Epithelial cell of prostate (primary cell): ENCODE results near the gene B4GALT6.

ENCODE experiments used
- DNase-seq: peaks from one replicate; pipeline ENCODE4 v3.0.0-alpha.2; 2011; ENCODE audit warnings: low read depth, low spot score
- H3K27ac ChIP-seq: fragments of 450-650 bp; 2 replicates; pipeline ENCODE4 v1.5.1; 2017; ENCODE audit warnings: mild to moderate bottlenecking

The B4GALT6 gene

DNA sequence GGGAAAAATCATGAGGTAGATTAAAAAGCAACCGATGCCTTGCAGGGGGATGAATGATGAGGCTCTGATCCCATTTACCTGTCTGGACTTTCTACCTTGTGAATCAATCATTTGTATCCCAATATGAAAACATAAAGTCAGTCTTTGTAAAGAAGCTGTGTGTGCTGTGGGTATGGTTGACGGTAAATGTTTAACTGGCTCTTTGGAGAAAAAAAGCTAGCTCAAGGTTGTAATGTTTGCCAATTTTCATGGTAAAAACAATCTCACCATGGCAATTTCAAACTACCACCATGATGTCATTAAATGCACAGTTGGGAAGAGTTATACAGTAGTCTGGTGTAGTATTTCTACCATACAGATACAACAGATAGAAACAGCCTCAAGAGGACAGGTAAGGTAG is 78.1 kb downstream of the B4GALT6 start:
- no peak for DNase-seq
- no peak overlapping the region for H3K27ac ChIP-seq

DNA sequence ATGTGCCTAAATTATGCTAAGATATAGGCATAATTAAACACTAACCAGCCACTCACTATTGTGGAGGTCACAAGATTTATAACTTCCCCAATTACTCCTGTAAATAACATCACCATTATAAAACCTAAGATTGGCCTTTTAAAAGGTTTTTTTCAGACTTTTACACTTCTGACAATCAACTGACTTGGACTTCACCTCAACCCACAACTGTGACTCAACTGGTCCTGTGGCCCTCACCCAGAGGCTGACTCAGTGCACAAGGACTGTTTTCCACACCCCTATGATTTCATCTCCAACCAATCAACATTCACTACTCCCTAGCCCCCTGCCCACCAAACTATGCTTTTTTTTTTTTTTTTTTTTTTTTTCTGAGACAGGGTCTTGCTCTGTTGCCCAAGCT is 81.1 kb downstream of the B4GALT6 start:
- DNase-seq, result no peak
- no peak overlapping the region for H3K27ac ChIP-seq

- DNase-seq, result no peak
Measured at GRCh38 chr18:31598021-31598805, 86.2 kb downstream of the B4GALT6 start.

DNA sequence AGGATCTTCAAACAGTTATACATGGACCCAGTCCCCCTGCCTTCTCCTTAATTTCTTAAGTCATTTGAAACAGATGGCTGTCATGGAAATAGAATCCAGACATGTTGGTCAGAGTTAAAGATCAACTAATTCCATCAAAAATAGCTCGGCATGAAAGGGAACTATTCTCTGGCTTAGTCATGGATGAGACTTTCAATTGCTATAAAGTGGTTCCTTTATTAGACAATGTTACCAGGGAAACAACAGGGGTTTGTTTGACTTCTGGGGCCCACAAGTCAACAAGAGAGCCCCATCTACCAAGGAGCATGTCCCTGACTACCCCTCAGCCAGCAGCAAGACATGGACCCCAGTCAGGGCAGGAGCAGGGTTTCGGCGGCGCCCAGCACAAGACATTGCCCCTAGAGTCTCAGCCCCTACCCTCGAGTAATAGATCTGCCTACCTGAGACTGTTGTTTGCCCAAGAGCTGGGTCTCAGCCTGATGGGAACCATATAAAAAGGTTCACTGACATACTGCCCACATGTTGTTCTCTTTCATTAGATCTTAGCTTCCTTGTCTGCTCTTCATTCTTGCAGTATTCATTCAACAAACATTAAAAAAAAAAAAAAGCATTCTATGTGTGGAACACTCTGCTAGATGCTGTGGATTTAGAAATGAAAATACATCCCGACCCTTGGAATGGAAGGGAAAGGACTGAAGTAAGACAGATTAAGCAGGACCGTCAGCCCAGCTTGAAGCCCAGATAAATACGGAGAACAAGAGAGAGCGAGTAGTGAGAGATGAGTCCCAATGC is 88.1 kb downstream of the B4GALT6 start:
- H3K27ac ChIP-seq, result no peak overlapping the region
- DNase-seq, result no peak

More at GRCh38 chr18:31598021-31598805, 86.2 kb downstream of the B4GALT6 start:
- H3K27ac ChIP-seq, result no peak overlapping the region

- no peak for DNase-seq
- no peak overlapping the region for H3K27ac ChIP-seq
Measured at GRCh38 chr18:31595121-31595771, 89.1 kb downstream of the B4GALT6 start.

- no peak overlapping the region for H3K27ac ChIP-seq
- no peak for DNase-seq
Measured at GRCh38 chr18:31592506-31593157, 91.7 kb downstream of the B4GALT6 start.

- H3K27ac ChIP-seq, result no peak within 1 kb of the TSS
- no peak for DNase-seq
Measured at GRCh38 chr18:31591628-31592027, 92.8 kb downstream of the B4GALT6 start, which contains the start of gene TTR. TSS of gene TTR (plus strand) at chr18:31591877. CDS start at chr18:31591903, 26 bp downstream.

GRCh38 chr18:31591113-31591512 is 93.3 kb downstream of the B4GALT6 start:
- DNase-seq, result no peak
- no peak overlapping the region for H3K27ac ChIP-seq

GRCh38 chr18:31590570-31590969 is 93.8 kb downstream of the B4GALT6 start:
- no peak for DNase-seq
- no peak overlapping the region for H3K27ac ChIP-seq

DNA sequence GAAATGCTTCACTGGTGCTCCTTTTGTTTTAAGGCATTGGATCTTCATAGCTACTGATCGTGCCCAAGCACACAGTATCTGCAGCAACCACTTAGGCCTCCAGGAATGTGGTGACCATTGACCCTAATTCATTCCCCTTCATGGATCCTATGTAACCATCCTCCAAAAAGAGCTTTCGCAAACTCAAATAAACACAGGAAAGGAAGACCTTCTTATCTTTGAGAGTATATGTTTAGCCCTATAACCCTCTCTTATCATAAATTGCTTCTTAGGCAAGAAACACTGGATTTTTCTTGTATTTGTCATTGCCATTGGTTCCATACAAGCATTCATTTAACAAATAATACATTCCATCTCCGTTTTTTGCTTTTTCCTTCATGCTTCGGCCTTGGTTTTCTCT is 96.9 kb downstream of the B4GALT6 start:
- H3K27ac ChIP-seq, result no peak overlapping the region
- no peak for DNase-seq

DNA sequence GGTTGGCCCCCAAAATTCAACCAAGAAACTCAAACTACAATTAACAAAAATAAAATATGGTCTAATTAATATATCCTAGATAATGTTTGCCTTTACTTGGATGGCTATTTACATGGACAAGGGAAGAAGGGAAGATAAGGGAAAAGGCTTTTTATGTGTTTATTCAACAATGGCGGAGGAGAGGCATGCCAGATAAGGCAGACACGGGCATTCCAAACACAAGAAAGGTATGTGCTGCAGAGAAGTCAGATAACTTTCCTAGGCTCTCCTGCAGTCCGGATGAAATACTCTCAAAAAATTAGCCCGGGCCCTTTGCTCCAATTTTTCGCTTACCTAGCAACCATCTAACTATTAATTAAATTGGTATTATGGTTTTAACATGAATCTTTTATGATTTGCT is 97.8 kb downstream of the B4GALT6 start:
- no peak overlapping the region for H3K27ac ChIP-seq
- DNase-seq, result no peak

DNA sequence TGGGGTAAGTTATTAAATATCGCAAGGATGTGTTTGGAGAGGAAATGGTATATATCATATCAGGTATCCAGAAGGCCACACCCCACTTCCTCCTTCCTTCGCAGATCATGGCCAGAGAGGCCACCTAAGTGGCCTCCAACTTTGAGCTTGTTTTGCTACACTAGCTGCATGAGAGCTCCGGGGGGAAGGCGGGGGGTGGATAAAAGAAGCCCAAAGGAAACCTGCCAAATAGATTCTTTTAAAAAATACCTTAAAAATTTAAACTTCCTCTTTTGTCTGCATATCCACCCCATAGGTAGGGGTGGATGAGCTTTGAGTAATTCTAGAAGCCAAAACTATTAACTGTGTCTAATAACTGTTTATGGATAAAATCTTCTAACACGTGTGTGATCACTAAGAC is 98.4 kb downstream of the B4GALT6 start:
- no peak for DNase-seq
- no peak overlapping the region for H3K27ac ChIP-seq

- no peak overlapping the region for H3K27ac ChIP-seq
- no peak for DNase-seq
Measured at GRCh38 chr18:31583185-31583854, 101.1 kb downstream of the B4GALT6 start.

GRCh38 chr18:31581498-31582197 is 102.7 kb downstream of the B4GALT6 start:
- no peak for DNase-seq
- H3K27ac ChIP-seq, result peak overlapping the region; percentile 5

DNA sequence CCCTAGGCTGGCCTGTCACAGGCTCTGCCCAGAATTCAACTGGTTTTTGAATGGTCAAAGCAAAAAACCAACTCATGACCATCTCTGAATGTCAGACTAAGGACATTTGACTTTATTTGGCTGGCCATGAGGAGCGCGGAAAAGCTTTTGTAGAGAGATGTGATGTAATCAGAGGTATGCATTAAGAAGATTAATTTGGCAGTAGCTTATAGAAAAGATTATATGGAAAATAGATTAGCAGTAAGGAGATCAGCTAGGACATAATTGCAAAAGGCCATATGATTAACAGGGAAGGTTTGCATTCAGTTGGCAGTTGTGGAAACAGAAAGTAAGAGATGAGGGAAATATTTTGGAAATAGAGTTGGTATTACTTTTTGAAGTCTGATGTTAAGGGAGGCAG is 105.0 kb downstream of the B4GALT6 start:
- DNase-seq, result no peak
- no peak overlapping the region for H3K27ac ChIP-seq

DNA sequence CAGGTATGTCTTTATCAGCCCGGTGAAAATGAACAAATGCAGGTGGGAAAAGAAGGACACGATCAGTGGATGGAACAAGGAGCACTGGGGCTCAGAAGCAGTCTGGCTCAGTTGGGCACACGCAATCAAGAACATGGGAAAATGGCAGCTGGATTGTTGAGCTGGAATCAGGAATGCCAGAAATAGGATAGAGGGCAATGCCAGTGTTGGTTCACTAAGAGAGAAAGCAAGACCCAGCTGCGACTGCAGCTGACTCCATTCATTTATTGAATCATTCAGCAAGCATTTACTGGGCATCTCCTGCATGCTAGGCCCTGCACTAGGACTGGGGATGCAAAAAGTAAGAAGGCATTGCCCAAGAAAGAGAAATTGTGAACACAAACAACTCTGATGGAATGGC is 106.3 kb downstream of the B4GALT6 start:
- H3K27ac ChIP-seq, result no peak overlapping the region
- DNase-seq, result no peak

- no peak overlapping the region for H3K27ac ChIP-seq
- DNase-seq, result no peak
Measured at GRCh38 chr18:31577195-31577594, 107.2 kb downstream of the B4GALT6 start.

GRCh38 chr18:31576670-31577069 is 107.7 kb downstream of the B4GALT6 start:
- no peak overlapping the region for H3K27ac ChIP-seq
- no peak for DNase-seq

DNA sequence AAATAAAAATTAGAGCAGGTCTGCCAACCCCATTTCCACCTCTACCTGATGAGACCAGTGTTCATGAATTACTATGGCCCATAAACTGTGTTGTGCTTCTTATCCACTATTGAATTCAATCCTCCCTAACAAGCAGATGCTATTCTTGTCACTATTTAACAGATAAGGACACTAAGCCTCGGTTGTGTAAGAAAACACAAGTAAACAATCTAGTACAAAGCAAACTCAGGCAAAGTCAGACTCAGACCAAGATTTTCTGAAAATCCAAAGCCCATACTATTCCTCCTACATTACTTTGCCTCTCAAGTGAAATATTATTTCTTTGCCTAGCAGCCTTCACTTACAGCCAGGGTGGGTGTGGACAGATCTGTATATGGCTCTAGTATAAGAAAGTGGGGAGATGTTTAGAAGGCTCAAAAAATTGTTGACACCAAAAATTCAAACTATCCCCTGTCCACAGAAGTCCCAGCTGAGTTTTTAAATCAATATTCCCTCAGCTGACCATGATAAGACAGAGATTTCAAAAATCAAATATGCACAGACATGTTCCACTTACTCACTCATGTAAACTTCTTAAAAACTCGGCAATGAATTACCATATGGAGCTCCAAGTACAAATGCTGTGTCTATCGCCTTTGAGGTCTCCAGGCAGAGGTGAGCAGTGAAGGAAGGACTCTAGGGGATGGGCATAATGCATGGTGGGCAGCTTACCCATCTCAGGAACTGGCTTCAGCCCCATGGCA is 108.7 kb downstream of the B4GALT6 start:
- DNase-seq, result no peak
- no peak overlapping the region for H3K27ac ChIP-seq
